HCT116 (cell line): ENCODE measurements around the gene CXCR2. TPM values are rescaled to one million over a fixed set of nuclear protein-coding genes. Genes with fewer than 3 reads are reported as not detected.

Experiments used
- ATAC-seq: fragments of 200-7000 bp; cut with Tn5 transposase; 2 replicates; pipeline ENCODE4 v1.9.1; 2020; ENCODE audit warnings: mild to moderate bottlenecking, moderate library complexity
- BruUV-seq: library from RNA; stranded (reverse); fragments of 400-500 nt; replicated peaks from 2 replicates; lab custom pipeline; 2021; lab: Mats Ljungman, UMichigan
- CTCF ChIA-PET: fragments of 300-600 bp; sonication (Branson Sonifier 250); formaldehyde crosslinking; loops from one replicate; lab custom pipeline; 2021; ENCODE audit warnings: antibody characterized with exemption; lab: Charles Lee
- POLR2A ChIA-PET: fragments of 300-600, 350-600 bp; sonication (Branson Sonifier 250); formaldehyde crosslinking; loops from one replicate; lab custom pipeline; 2021; ENCODE audit warnings: antibody characterized with exemption; lab: Charles Lee
- RAD21 ChIA-PET, 2 experiments: fragments of 300-600 bp; sonication (Branson Sonifier 250); formaldehyde crosslinking; loops; one replicate each; lab custom pipeline; 2023; ENCODE audit warnings: low total read pairs in 2 of 2; ENCODE audit not compliant: uncharacterized antibody in 2 of 2, unreplicated experiment in 2 of 2, low non-redundant PET in 1 of 2; lab: Charles Lee
- DNase-seq: peaks from one replicate; pipeline ENCODE4 v3.0.0-alpha.2; 2010; ENCODE audit warnings: low read depth, low spot score
- H2AFZ ChIP-seq: fragments of 200-600 bp; shearing (Covaris generic), sonication (generic); 2 replicates; pipeline ENCODE4 v1.6.1; 2017; ENCODE audit warnings: low read depth, mixed run types, mixed read lengths, antibody characterized with exemption, low read length; ENCODE audit not compliant: poor library complexity, severe bottlenecking
- H3K27ac ChIP-seq: 2 replicates; pipeline ENCODE4 v1.5.1; 2012; ENCODE audit warnings: low read depth, low read length
- H3K27me3 ChIP-seq: fragments of 200-600 bp; sonication (generic); 2 replicates; pipeline ENCODE4 v1.6.1; 2016; ENCODE audit warnings: mixed run types, low read length, mixed read lengths; ENCODE audit not compliant: insufficient read depth
- H3K36me3 ChIP-seq, 2 experiments: fragments of 200-500 bp in 1 of 2; fragments of 200-600 bp in 1 of 2; sonication (Bioruptor generic) in 1 of 2; sonication (generic) in 1 of 2; 2 replicates each; pipeline versions ENCODE4 v1.5.1 to v1.6.1; 2014 to 2016; ENCODE audit warnings: low read length in 2 of 2, inconsistent platforms in 1 of 2, mixed read lengths in 1 of 2, mixed run types in 1 of 2; ENCODE audit not compliant: insufficient read depth in 2 of 2, control insufficient read depth in 1 of 2
- H3K4me1 ChIP-seq, 2 experiments: fragments of 200-600 bp in 1 of 2; sonication (generic) in 1 of 2; 2 replicates each; pipeline versions ENCODE4 v1.5.1 to v1.6.1; 2012 to 2017; ENCODE audit warnings: low read length in 2 of 2, inconsistent platforms in 1 of 2, mild to moderate bottlenecking in 1 of 2, mixed read lengths in 1 of 2, mixed run types in 1 of 2, moderate library complexity in 1 of 2; ENCODE audit not compliant: insufficient read depth in 2 of 2, control insufficient read depth in 1 of 2
- H3K4me2 ChIP-seq: fragments of 200-600 bp; sonication (generic); 2 replicates; pipeline ENCODE4 v1.6.1; 2017; ENCODE audit warnings: mixed run types, low read length, mixed read lengths
- H3K4me3 ChIP-seq, 2 experiments: fragments of 200-600 bp in 1 of 2; sonication (generic) in 1 of 2; replicated peaks in 1 of 2; 2 replicates each; pipeline ENCODE4 v1.5.1; 2011 to 2016; ENCODE audit warnings: low read length in 2 of 2, control low read depth in 1 of 2, low read depth in 1 of 2, mild to moderate bottlenecking in 1 of 2, mixed read lengths in 1 of 2, mixed run types in 1 of 2
- H3K79me2 ChIP-seq: fragments of 200-600 bp; sonication (generic); 2 replicates; pipeline ENCODE4 v1.6.1; 2017; ENCODE audit warnings: mild to moderate bottlenecking, mixed run types, low read length, moderate library complexity, mixed read lengths; ENCODE audit not compliant: insufficient read depth
- H3K9ac ChIP-seq: fragments of 200-600 bp; sonication (generic); 2 replicates; pipeline ENCODE4 v1.6.1; 2016; ENCODE audit warnings: low read length, mixed read lengths
- H3K9me2 ChIP-seq: fragments of 200-600 bp; sonication (generic), shearing (Covaris generic); 2 replicates; pipeline ENCODE4 v1.6.1; 2017; ENCODE audit warnings: mixed run types, mild to moderate bottlenecking, moderate library complexity; ENCODE audit not compliant: insufficient read depth
- H3K9me3 ChIP-seq, 2 experiments: fragments of 200-500 bp in 1 of 2; fragments of 200-600 bp in 1 of 2; sonication (Bioruptor generic) in 1 of 2; sonication (generic) in 1 of 2; 2 replicates each; pipeline ENCODE4 v1.6.1; 2014 to 2017; ENCODE audit warnings: low read length in 2 of 2, mixed read lengths in 2 of 2, inconsistent platforms in 1 of 2, low read depth in 1 of 2, mild to moderate bottlenecking in 1 of 2, mixed run types in 1 of 2, moderate library complexity in 1 of 2; ENCODE audit not compliant: control insufficient read depth in 1 of 2, insufficient read depth in 1 of 2
- H4K20me1 ChIP-seq: fragments of 200-600 bp; sonication (generic), shearing (Covaris generic); 2 replicates; pipeline ENCODE4 v1.6.1; 2017; ENCODE audit warnings: mixed run types, mild to moderate bottlenecking, moderate library complexity; ENCODE audit not compliant: insufficient read depth
- ATF3 ChIP-seq: IDR thresholded peaks from 2 replicates; pipeline ENCODE4 v1.6.1; 2012
- CTCF ChIP-seq, 3 experiments: fragments of 200-600 bp in 1 of 3; sonication (generic) in 1 of 3; IDR thresholded peaks in 2 of 3; conservative IDR thresholded peaks in 1 of 3; 2 replicates each; pipeline ENCODE4 v1.5.1; 2012 to 2017; ENCODE audit warnings: low read depth in 2 of 3, low read length in 2 of 3, antibody characterized with exemption in 1 of 3, borderline replicate concordance in 1 of 3, control low read depth in 1 of 3, mild to moderate bottlenecking in 1 of 3, mixed read lengths in 1 of 3, mixed run types in 1 of 3, moderate library complexity in 1 of 3; ENCODE audit not compliant: insufficient read depth in 1 of 3
- REST ChIP-seq: IDR thresholded peaks from 2 replicates; pipeline ENCODE4 v1.6.1; 2012; ENCODE audit warnings: low read depth
- SP1 ChIP-seq: IDR thresholded peaks from 2 replicates; pipeline ENCODE4 v1.6.1; 2012; ENCODE audit warnings: low read depth
- ZBTB33 ChIP-seq: IDR thresholded peaks from 2 replicates; pipeline ENCODE4 v1.6.1; 2011; ENCODE audit warnings: mild to moderate bottlenecking, low read length, moderate library complexity; ENCODE audit not compliant: insufficient replicate concordance; ENCODE audit errors: extremely low read depth
- ZFX ChIP-seq: fragments of 450-650 bp; IDR thresholded peaks from 2 replicates; pipeline ENCODE4 v1.6.1; 2017
- ZNF274 ChIP-seq: fragments of 200-500 bp; sonication (Bioruptor generic); IDR thresholded peaks from 2 replicates; pipeline ENCODE4 v1.6.1; 2014; ENCODE audit warnings: mild to moderate bottlenecking, low read depth, low read length, inconsistent platforms
- intact Hi-C: fragments of 100-400 bp; cut with micrococcal nuclease; formaldehyde crosslinking; loops from 2 replicates; pipeline ENCODE4 v1.10.0; 2022
- total RNA-seq: library from RNA; stranded (reverse); gene quantifications from one replicate; pipeline ENCODE4 v1.2.1, GENCODE V29; 2021; ENCODE audit not compliant: unreplicated experiment

The CXCR2 gene
- total RNA-seq, 1 experiment from 2014 or later: 0.15 TPM

DNA sequence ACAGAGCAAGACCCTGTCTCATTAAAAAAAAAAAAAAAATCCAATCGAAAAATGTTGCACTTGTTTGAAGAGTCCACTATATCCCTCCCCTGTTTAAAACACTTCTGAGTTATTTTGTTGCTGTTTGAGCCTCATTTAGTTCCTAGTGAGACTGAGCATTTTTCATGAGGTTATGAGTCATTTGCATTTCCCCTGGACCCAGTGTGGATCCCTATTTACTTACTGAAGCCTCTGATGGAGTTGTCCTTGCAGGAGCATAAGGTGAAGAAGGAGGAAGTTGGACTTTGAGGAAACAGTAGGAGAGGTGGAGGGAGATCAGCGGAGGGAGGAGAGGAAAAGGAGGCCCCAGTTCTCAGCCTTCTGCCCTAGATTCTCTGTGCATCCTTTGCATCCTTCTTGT lies 35.8 kb downstream of the CXCR2 start (continued):
- no peak for TF ChIP-seq ZBTB33
- TF ChIP-seq, all 23 proteins: peak for 0

DNA sequence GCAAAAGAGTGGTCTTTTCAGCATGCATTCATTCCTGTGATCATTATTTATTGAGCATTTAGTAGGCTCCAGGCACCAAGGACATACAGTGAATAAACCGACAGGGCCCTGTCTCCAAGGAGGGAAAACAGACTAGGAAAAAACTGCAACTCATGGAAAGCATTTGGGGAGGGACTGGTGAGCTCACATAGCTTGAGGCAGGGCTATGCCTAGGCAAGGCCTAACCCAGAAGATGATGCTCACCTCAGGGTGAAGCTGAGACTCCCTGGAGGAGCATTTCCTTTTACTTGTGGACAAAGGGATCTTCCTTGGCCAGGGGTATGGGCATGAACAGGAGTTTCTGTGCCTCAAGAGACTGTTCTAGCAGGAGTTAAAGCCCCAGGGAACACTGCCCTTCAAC lies 37.0 kb downstream of the CXCR2 start:
- no peak overlapping the region for H3K27ac ChIP-seq
- no peak overlapping the region for H2AFZ ChIP-seq
- H3K36me3 ChIP-seq: no peaks in the 10 kb centered on the region
- H3K4me2 ChIP-seq: no peak overlapping the region
- ATAC-seq: no peak
- H3K9me3 ChIP-seq: no peaks in the 10 kb centered on the region
- intact Hi-C loops: no loop called here
- H3K4me3 ChIP-seq: no peak overlapping the region
- ChIA-PET RAD21 (no interaction called here), CTCF (no interaction called here), POLR2A (no interaction called here)
- H3K4me1 ChIP-seq: peaks cover 6 to 9% of the 10 kb centered on the region in 2 experiments; a peak in 3 of 4 replicates
- BruUV-seq: no TSS peak
- DNase-seq: no peak
- H3K9ac ChIP-seq: no peak overlapping the region
- no peaks in the 10 kb centered on the region for H3K79me2 ChIP-seq
- TF ChIP-seq REST (no peak), ATF3 (no peak), SP1 (no peak), CTCF (IDR thresholded peaks at IDR 0.05 in 2 of 3, conservative IDR thresholded peaks at IDR 0.05 in 1 of 3; ENCODE audit: borderline replicate concordance in 1 of 3, insufficient read depth in 1 of 3, low read depth in 2 of 3, low read length in 2 of 3) (no peak), ZNF274 (no peak), ZFX (no peak)
- no peaks in the 10 kb centered on the region for H4K20me1 ChIP-seq
- H3K27me3 ChIP-seq: no peaks in the 10 kb centered on the region; the same call in 1 of the 2 replicates
- H3K9me2 ChIP-seq: no peaks in the 10 kb centered on the region
